Measurements from ENCODE around the gene CARMIL1.

CARMIL1 gene

DNA sequence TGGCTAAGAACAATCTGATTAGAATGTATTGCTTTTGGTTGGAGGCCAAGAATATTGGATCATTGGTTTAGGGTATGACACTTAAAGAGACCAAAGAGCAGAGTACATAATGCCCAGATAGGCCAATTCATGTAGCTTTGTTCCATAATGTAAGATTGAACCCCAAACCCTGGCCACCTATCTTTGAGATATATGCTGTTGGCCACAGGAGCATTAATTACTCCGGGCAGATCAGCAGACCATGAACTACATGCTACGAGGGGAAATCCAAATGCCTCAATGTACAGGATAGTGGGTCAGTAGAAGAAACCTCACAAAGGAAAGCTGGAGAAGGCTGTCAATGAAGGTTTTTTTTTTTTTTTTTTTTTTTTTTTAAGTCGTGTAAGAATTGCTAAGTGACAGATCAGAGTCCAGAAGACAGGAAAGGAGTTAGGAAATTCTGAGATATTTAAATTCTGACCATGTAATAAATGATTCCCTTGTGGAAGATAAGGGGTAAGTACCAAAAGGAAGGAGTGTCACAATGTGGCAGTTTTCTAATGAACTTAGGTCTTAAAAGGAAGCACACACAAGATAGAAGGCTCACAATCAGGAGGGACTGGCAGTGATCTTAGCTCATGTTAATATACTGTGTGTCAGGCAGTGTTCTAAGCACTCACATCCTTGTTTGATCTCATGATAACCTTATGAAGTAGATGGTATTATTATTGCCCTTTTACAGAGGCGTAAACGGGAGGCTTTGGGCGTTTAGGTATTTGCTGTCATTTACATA lies 61.4 kb downstream of the CARMIL1 start:
- DNase-seq: no peak

DNA sequence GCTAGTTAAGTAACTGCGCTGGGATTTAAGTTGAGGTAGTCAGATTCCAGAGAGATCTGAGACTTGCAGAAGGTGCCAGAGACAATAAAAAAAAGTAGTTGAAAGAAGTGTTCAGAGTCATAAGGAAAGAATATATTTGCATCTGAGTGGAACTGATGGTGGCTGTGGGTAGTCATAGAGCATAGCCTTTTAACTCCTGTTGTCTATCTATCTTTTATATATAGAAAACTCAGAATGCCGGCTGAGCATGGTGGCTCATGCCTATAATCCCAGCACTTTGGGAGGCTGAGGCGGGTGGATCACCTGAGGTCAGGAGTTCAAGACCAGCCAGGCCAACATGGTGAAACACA lies 62.0 kb downstream of the CARMIL1 start:
- no peak for DNase-seq

DNA sequence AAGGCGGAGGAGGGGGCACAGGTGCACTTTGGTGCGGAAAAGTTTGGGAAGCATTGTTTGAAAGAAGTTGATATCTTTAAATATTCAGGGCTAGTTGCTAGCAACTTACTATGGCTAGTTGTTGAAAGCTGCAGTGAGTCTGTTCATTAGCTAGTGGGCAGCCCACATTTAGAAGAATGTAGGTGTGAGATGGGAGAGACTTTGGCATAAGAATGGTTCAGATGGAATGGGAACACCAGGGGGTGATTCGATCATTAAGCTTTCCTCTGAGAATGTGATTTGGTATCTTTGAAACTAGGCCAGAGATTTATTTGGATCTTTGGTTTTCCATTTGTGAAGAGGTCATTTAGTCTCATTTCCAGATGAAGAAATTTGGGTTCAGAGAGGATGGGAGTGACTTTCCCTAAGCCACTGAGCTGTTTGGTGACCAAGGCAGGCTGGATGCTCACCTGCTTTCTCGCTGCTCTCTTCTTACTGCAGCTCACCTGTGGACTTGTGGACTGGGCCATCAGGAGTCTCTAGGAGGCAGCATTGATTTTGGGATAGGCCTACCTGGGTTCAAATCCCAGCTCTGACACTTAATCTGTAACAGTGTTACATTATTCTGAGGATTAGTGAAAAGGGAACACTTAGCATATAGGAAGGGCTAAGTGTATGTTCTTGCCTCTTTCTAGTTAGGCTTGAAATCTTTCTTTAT lies 62.9 kb downstream of the CARMIL1 start:
- no peak for DNase-seq

DNA sequence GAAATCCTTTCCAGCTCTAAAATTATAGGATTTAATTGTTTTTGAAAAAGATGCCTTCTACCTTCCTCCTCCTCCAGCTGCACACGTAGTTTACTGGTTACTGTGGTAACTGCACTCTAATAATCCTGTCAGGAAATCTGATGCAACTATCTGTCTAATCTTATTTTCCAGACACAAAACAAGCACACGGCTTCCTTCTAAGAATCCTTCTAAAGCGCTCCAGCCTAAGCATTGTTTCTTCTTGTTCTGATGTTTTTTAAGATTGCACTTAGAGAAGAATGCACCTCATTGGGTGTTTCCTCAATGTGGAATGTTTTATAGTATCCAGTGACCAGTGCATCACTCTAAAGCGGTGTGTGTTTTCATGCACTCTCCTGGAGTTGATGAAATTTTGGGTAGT lies 63.6 kb downstream of the CARMIL1 start:
- no peak for DNase-seq

DNA sequence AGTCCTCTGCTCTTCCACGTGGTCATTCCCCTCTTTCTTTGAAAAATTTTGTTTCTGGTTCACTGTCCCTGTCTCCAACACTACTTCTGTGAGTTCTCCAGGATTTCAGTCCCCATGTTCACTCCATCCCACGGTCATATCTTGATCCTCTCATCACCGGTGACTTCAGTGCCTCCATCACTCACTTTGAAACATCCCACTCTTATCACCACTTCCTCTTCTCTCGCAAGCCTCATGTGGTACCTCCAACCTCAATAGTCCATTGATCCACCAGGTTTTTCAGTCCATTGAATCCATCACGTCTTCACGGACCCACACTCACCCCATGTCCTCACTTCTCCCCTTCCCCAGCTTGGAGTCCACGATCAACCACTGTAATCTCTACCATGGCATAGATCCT lies 64.8 kb downstream of the CARMIL1 start:
- no peak for DNase-seq

DNA sequence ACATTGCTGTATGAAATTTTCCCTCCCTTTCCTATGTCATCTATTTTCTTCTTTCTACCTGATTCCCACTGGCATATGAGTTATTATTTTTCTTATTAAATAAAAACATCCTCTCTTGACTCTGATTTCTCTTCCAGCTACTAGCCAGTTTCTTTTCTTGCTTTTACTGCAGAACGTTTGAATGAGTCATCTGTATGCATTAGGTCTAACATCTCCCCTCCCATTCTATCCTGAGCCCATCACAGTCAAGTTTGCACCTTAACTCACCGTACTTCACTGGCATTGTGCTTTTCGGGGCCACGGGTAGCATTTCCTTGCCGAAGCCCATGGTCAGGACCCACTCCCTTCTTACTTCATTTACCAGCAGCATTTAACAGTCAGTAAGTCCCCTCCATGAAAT lies 65.7 kb downstream of the CARMIL1 start:
- no peak for DNase-seq

DNA sequence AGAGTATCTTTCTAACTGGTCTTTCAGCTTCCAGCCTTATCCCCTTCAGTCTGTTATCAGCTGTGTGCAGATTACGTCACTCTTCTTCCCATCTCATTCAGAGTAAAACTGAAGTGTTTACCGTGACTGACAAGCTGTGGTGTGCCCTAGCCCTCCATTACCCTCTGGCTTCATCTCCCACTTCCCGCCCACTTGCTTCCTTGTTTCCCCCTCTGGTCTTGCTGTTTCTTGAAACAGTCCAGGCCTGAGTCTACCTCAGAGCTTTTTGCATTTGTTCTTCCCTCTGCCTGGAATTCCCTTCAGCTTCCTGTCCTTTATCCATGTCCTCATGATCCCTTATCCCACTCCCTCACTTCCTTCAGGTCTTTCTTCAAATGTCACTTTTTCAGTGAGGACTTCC lies 66.9 kb downstream of the CARMIL1 start:
- DNase-seq: no peak

DNA sequence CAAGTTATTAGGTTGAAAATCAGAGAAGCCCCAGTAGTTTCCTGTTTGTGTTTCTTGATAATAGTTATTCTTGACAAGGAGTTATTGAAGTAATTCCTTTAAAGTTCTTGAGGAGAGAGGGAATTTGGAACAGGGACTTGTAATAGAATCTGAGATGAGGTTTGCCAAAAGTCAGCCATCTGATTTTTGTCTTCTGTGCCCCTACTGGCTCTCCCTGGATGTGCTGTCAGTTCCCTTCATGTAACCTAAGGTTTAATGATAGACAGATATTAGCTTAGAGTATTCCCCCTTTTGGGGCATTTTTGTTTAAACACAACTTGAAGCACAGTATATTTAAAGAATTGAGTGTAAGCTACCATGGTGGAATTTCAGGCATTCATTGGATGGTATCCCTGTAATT lies 71.4 kb downstream of the CARMIL1 start:
- no peak for DNase-seq

DNA sequence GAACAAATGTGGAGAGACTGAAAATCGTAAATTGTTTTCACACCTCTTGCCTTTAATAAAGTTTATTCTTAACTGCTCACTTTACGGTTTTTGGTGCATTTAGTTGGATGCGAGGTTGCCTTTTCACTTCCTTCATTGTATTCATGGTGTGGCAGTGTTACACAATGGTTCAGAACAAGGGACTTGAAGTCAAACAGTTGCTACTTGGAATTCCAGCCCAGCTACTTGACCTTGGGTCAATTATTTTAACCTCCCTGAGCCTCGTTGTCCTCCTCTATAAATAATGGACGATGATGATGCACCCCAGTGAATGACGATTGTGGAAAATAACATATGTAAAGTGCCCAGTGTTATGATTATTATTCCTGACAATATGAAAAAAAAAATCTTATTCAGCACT lies 72.3 kb downstream of the CARMIL1 start:
- DNase-seq: no peak

DNA sequence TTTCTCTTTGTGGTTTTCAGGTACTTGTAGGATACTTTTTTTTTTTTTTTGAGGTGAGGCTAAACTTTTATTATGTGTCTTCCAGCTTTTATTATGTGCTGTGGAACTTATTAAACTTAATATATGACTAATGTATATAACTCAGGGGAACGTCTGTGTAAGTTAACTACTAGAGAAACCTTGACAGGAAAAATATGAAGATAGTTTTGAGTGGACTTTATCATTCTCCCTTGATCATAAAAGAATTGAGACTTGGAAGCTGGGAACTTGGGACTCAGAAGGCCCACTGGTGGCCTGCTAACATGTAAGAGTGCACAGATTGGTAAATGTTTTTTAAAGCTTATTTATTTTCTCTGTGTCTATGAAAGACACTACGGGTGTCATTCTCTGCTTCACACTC lies 73.1 kb downstream of the CARMIL1 start:
- DNase-seq: no peak

DNA sequence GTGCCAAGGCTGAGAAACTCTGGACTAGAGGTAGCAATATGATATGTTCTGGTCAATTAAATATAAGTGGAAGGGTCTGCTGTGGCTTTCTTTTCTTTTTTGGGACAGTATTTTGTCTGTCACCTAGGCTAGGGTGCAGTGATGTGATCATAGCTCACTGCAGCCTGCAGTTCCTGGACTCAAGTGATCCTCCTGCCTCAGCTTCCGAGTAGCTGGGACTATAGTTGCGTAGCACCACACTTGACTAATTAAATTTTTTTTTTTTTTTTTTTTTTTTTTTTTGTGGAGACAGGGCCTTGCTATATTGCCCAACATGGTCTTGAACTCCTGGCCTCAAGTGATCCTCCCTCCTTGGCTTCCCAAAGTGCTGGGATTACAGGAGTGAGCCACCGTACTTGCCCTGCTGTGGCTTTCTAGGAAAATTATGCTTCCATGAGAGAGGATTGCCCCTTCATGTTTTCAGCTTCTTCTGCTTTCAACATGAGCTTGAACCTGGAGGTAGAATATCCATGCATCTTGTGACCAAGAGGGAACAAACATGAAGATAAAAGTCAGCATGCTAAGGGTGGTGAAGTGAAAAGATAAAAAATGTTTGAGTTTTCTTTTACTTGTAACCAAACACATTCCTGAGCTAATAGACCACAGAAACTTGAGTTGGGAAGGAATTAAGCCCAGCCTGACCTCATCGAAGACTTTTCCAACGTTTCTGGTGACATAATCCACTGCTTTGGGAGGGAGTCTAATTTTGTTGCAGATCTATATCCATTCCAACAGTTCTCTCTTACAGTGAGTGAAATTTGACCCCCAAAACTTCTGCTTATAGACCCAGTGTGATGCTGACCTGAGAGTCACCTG lies 75.1 kb downstream of the CARMIL1 start:
- DNase-seq: no peak

DNA sequence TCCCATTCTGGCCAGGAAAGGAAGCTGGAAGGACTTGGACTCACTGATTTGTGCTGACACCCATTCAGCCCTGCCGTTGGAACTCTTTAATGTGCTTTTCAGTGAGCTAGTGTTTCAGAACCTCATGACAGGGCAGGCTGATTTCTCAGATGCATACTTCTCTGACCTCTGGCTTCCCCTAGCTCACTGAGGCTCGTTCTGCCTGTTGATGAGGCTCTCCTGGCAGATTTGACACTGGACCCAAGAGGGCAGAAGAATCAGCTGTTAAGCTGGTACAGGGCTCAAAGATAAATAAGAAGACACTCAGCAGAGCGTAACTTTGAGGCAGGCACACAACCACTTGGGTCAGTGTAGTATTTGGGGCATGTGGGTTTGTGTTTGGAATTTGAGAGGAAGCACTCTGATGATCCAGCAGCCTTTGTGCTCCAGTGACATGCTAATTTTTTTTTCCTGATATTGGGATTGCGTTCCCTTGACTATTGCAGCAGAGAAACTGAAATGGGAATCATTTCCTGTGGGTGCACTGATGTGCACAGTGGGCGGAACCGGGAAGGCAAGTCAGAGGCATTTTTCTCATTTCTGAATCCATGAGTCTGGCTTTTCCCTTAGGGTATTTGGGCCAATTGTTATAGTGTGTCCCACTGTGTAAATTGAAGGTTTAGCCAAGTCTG lies 80.2 kb downstream of the CARMIL1 start:
- no peak for DNase-seq

DNA sequence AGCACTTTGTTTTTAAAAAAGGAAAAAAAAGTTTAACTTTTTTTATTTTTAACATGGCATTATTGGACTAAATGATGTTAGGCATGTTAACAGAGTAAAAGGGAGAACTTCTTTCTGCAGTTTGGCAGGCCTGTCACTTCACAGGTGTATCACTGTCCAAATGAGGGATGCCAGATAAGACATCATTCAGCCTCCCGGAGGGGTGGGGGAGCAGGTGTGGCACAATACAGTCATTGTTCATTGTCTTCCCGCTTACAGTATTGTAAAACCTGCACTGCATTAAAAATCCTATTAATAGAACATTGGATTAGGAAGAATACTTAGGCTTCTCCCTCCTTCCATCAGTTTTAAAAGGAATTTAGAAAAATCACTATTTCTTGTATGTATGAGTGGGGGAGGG lies 80.7 kb downstream of the CARMIL1 start:
- DNase-seq: no peak

DNA sequence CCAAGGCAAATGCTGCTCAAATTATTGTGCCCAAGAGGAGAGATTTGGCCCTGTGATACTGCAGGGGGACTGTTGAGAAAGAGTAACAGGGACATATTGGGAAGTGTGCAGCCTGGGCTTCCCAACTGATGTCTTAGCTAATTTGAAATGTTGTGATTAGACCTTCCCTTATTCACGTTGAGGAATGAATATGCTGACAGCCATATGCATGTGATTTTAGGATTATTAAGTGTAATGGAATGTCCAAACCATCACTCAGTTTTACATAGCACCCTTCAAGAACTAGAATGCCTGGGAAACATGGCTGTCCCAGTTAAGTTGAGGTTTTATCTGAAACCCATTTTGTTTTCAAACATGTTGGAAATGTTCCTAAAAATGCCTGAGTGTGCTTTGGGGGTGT lies 81.4 kb downstream of the CARMIL1 start:
- DNase-seq: no peak

DNA sequence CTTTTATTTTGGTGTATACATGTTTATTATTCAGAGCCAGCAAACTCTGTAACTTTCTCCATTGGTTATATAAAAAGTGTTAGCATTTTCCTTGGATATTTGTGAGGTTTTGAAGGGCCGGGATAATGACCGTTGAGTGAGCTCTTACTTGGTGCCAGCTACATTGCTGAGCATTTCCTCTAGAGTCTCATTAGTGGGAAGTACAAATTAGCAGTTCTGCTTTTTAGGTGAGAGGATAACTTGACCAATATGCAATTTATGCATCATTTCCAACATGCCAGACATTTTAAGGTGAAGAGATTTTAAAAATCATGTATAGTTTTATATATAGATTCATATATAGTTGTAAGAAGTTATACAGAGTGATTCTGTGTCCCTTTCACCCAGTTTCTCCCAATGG lies 84.3 kb downstream of the CARMIL1 start:
- no peak for DNase-seq

DNA sequence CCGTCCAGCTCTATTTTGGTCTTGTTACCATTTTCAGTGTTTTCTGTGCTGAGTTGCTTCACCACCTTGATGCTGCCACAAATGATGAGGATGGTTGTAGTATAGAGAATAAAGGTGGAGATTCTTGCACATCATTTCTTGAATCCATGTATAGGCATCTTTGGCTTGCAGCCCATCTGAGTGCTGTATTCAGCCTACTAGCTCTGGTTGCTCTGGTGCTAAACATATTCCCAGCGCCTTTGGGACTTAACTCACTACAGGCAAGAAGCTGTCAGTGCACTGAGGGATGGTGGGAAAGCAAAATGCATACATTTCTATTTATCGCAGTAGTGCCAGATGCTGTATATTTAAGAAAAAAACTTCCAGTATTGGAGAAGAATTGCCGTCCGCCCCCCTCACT lies 86.0 kb downstream of the CARMIL1 start:
- no peak for DNase-seq

DNA sequence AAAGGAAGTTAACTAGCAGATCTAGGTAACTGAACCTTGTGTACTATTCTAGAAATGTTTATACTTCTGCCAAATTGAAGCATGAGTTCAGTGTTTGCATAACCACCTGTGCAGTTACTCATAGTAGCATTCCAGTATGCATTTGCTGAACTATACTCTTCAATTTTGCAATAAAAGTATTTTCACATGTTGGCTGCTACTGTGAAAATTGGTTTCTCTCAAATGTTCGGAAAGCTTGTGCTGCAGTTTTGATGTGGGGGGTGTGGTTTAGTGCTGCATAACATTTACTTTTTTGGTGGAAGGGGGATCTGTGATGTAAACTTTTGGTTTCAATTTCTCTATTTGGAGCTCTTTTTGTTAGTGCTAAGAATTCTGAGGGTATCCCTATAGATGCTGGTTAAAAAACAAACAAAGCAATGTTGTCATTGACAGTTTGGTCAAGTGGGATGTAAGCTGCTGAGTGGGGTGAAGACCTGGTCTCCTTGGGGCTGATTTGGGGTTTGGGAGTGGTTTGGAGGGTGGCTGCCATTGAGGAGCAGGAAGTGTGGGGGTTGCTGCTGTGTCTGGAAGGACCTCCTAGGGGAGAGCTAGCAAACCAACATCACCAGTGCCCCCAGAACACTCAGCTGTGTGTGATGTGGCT lies 87.8 kb downstream of the CARMIL1 start:
- peak in 1 of 2 experiments; percentile 8 for DNase-seq

DNA sequence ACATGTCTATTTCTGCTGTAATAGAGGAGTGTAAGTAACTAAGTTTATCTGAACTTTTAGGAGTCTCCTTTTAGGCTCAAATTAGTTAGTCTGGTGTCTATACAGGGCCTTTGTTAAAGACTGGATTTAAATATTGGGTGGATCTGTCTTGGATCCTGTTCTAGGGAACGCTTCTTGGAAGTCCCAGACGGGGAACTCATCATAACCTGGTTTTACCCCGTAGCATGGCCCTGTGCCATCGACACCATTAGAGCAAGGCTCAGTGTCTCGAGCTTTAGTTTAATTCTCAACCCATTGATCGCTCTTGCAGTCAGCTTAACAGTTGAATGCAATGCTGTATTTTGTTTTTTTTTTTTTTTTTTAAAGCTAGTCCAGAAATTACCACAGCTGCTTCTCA lies 89.9 kb downstream of the CARMIL1 start:
- no peak for DNase-seq

DNA sequence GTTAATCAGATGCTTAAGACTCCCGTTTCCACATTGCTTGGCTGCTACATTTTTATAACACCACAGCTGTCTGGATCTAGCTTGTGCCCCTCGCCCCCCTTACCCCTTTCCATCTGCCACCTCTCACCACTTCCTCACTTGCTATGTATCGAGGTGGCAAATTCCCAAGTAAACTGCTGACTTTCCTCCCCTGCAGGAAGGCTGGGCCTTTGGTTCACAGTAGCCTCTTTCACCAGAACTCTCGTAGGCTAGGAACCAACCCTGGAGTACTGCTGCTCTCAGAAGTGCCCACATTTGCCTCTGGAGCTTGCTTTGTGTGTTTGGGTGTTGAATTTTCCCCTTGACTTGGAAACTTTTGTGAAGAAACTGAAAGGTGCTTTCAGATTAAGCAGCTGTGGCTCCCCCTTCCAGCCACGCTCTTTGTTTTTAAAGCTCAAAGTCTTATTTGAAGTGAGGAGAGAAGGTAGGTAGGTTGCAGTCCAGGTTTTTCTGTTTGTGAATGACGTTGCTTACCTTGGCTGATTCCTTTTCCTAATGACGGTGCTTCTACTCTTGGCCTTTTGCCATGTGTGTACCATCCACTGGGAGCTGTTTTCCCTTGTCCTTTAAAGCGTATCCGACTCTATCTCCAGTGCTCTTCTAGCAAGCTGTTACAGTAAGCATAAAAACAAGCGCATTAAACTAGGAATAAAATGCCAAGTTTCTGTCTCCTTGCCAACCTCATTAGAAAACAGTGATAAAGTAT lies 90.4 kb downstream of the CARMIL1 start:
- peak in 1 of 2 experiments; percentile 5 for DNase-seq

DNA sequence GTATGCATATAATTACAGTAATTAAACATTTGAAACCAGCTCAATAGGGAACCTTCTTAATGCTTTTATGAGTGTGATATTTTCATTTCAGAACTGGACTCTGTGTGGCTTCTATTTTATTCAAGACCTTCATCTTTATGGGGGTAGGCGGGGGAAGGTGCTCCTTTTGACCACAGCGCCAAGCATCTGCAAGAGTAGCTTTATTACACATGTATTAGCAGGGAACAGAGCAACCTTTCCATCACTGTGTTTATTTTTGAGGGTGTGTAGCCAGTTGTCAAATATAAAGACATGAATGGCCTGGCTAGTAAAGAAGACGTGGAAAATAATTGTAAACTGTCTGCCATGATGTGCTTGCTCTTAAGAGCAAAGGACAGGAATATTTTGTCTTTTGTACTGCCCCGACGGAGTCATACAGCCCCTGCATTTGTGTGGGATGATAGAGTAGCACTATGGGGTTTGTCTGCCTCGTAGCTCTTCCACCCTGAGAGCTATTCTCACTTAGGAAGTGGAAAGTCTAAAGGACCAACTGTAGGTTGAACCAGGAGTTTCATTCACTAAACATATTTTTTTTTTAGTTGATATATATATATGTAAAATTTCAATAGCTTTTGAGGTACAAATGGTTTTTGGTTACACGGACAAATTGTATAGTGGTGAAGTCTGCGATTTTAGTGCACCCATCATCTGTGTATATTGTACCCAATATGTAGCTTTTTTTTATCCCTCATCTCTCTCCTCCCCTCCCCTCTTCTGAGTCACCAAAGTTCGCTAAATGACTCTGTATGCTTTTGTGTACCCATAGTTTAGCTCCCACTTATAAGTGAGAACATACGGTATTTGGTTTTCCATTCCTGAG lies 91.2 kb downstream of the CARMIL1 start:
- DNase-seq: no peak

DNA sequence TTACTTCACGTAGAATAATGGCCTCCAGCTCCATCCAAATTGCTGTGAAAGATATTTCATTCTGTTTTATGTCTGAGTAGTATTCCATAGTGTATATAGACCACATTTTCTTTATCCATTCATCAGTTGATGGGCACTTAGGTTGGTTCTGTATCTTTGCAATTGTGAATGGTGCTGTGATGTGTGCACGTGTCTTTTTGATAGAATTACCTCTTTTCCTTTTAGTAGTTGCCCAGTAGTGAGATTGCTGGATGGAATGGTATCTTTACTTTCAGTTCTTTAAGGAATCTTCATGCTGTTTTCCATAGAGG lies 91.8 kb downstream of the CARMIL1 start:
- no peak for DNase-seq

Measured in activated CD4-positive, alpha-beta T cell treated with anti-CD3 and anti-CD28 coated beads, Interleukin-2, amount 50 U/mL, for 4 hours (primary cell).